ENCODE measurements around the gene DIO3.

- TF ChIP-seq POLR2A (IDR thresholded peaks at IDR 0.05; ENCODE audit: low read depth, low read length) (no peak), POU2F2 (IDR thresholded peaks at IDR 0.05; ENCODE audit: low read depth, low read length) (no peak), SPI1 (IDR thresholded peaks at IDR 0.05; ENCODE audit: low read depth, low read length) (no peak), POLR2AphosphoS5 (IDR thresholded peaks at IDR 0.05; ENCODE audit: low read depth, low read length) (no peak)
Observed at GRCh38 chr14:101594511-101595148, 33.3 kb downstream of the DIO3 start.

All from GM12891 (cell line).